Neuronal stem cell (in vitro differentiated cells): Measurements from ENCODE around the gene RFT1.

Source experiments
- DNase-seq: peaks from one replicate; pipeline ENCODE4 v3.0.0-alpha.2; 2013; ENCODE audit warnings: low spot score
- H2AFZ ChIP-seq: one replicate; pipeline ENCODE4 v1.6.1; 2013; ENCODE audit warnings: mild to moderate bottlenecking, low read length, inconsistent platforms
- H2AK5ac ChIP-seq: 2 replicates; pipeline ENCODE4 v1.6.1; 2013; ENCODE audit warnings: low read depth, mild to moderate bottlenecking, inconsistent platforms, low read length, moderate library complexity, mixed read lengths
- H2BK120ac ChIP-seq: 2 replicates; pipeline ENCODE4 v1.6.1; 2013; ENCODE audit warnings: low read depth, mild to moderate bottlenecking, inconsistent platforms, low read length, moderate library complexity, mixed read lengths
- H2BK12ac ChIP-seq: one replicate; pipeline ENCODE4 v1.6.1; 2013; ENCODE audit warnings: low read length, inconsistent platforms
- H2BK15ac ChIP-seq: 2 replicates; pipeline ENCODE4 v1.6.1; 2013; ENCODE audit warnings: mild to moderate bottlenecking, low read length, inconsistent platforms, mixed read lengths
- H2BK5ac ChIP-seq: one replicate; pipeline ENCODE4 v1.6.1; 2013; ENCODE audit warnings: inconsistent platforms, mild to moderate bottlenecking, low read length, moderate library complexity
- H3K14ac ChIP-seq: one replicate; pipeline ENCODE4 v1.6.1; 2013; ENCODE audit warnings: low read length, inconsistent platforms
- H3K18ac ChIP-seq: 2 replicates; pipeline ENCODE4 v1.6.1; 2013; ENCODE audit warnings: low read length, inconsistent platforms
- H3K23ac ChIP-seq: 2 replicates; pipeline ENCODE4 v1.6.1; 2013; ENCODE audit warnings: low read depth, mild to moderate bottlenecking, mixed read lengths, low read length, inconsistent platforms; ENCODE audit not compliant: poor library complexity
- H3K27ac ChIP-seq: replicated peaks from 3 replicates; pipeline ENCODE4 v1.5.1; 2013; ENCODE audit warnings: low read length, inconsistent platforms
- H3K27me3 ChIP-seq, 3 experiments: 2 replicates each; pipeline ENCODE4 v1.6.1; 2013; ENCODE audit warnings: low read length in 3 of 3, mild to moderate bottlenecking in 2 of 3, inconsistent platforms in 1 of 3, low read depth in 1 of 3, mixed read lengths in 1 of 3, moderate library complexity in 1 of 3; ENCODE audit not compliant: control insufficient read depth in 3 of 3, insufficient read depth in 3 of 3
- H3K36me3 ChIP-seq, 2 donors: replicated peaks in 1 of 2; 2 replicates each; pipeline ENCODE4 v1.6.1; 2013; ENCODE audit warnings: low read length in 2 of 2; ENCODE audit not compliant: control insufficient read depth in 2 of 2, insufficient read depth in 2 of 2
- H3K4ac ChIP-seq: 2 replicates; pipeline ENCODE4 v1.6.1; 2013; ENCODE audit warnings: inconsistent platforms, mild to moderate bottlenecking, low read length, moderate library complexity
- H3K4me1 ChIP-seq, 2 donors: 1 replicate in 1 of 2; 2 replicates in 1 of 2; pipeline ENCODE4 v1.6.1; 2013; ENCODE audit warnings: low read length in 2 of 2, low read depth in 1 of 2; ENCODE audit not compliant: control insufficient read depth in 2 of 2, insufficient read depth in 1 of 2
- H3K4me2 ChIP-seq: one replicate; pipeline ENCODE4 v1.6.1; 2013; ENCODE audit warnings: mild to moderate bottlenecking, low read length, inconsistent platforms; ENCODE audit not compliant: insufficient read depth, poor library complexity, severe bottlenecking
- H3K4me3 ChIP-seq, 2 donors: 2 replicates each; pipeline ENCODE4 v1.5.1; 2013; ENCODE audit warnings: low read length in 2 of 2, mild to moderate bottlenecking in 2 of 2, inconsistent platforms in 1 of 2, moderate library complexity in 1 of 2
- H3K79me1 ChIP-seq: one replicate; pipeline ENCODE4 v1.6.1; 2013; ENCODE audit warnings: low read depth, mild to moderate bottlenecking, inconsistent platforms, low read length, moderate library complexity
- H3K9ac ChIP-seq: one replicate; pipeline ENCODE4 v1.6.1; 2013; ENCODE audit warnings: mild to moderate bottlenecking, low read depth, low read length, inconsistent platforms; ENCODE audit not compliant: poor library complexity
- H3K9me3 ChIP-seq, 2 donors: replicated peaks in 1 of 2; 2 replicates each; pipeline versions ENCODE3 to v1.6.1; 2013; ENCODE audit warnings: low read length in 2 of 2, mild to moderate bottlenecking in 2 of 2, inconsistent platforms in 1 of 2, low read depth in 1 of 2, mixed read lengths in 1 of 2, moderate library complexity in 1 of 2; ENCODE audit not compliant: control insufficient read depth in 2 of 2, insufficient read depth in 1 of 2
- H4K8ac ChIP-seq: one replicate; pipeline ENCODE4 v1.6.1; 2013; ENCODE audit warnings: low read depth, mild to moderate bottlenecking, inconsistent platforms, low read length, moderate library complexity
- H4K91ac ChIP-seq: one replicate; pipeline ENCODE4 v1.6.1; 2013; ENCODE audit warnings: low read length, low read depth, mild to moderate bottlenecking, inconsistent platforms; ENCODE audit not compliant: poor library complexity
- WGBS, 2 donors: extraction: QIAGEN DNeasy Blood & Tissue Kit; methylation state at CpG; one replicate each; pipeline ENCODE4 v1.1.7; 2013; ENCODE audit warnings: missing lambda C conversion rate in 2 of 2, mixed read lengths in 1 of 2; ENCODE audit not compliant: insufficient read length in 2 of 2, insufficient replicate concordance in 1 of 2; ENCODE audit errors: extremely low coverage in 2 of 2; 5-methylcytosine and 5-hydroxymethylcytosine counted together

The RFT1 gene

DNA sequence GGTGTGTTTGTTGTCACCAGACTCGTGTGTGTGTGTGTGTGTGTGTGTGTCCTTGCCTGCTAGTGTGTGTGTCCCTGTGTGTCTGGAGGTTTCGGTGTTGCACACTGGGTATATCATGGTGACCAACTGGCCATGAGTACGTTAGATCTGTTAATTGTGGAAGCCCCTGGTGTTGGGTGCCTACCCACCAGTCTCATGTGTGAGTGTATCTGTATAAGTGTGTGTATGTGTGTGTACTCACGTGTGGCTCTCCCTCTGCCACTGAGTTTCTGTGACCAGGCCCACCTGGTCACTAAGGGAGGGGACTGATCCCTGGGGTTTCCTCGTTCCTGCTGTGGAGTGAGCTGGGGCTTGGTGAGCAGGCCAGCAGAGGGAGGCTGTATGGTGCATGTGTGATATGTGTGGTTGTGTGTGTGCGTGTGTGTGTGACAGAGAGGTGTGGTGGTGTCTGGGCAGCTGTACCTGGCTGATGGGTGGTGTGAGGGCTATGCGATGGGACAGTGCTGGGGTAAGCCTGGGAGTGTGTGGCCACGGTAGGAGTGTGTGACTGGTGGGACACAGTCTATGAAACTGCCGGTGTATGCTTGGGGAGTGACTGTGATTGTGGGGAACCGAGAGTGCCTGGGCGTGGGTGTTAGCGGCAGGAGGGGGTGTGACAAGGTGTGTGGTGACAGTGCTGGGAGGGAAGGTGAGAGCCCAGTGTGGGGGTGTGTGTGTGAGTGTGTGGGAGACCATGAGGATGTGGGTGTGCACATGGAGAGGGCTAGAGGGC, 32.6 kb upstream of the RFT1 start:
- H3K36me3 ChIP-seq: no peaks in the 10 kb centered on the region
- H3K4me3 ChIP-seq: peak overlapping the region in 1 of 2 donors; percentile 7
- H3K79me1 ChIP-seq: peaks cover 3% of the 10 kb centered on the region
- no peak overlapping the region for H4K91ac ChIP-seq
- peak overlapping the region; percentile 2 for H2AK5ac ChIP-seq
- H3K27ac ChIP-seq: no peak overlapping the region
- H2BK12ac ChIP-seq: no peak overlapping the region
- H3K4me1 ChIP-seq: peaks cover 20 to 33% of the 10 kb centered on the region in 2 donors
- no CpG with 5 or more reads among the region's 12 CpGs for WGBS, 2 donors
- no peak overlapping the region for H2AFZ ChIP-seq
- no peak overlapping the region for H3K14ac ChIP-seq
- no peak overlapping the region for H2BK15ac ChIP-seq
- peaks cover 0 to 70% (median 15%) of the 10 kb centered on the region in 3 experiments for H3K27me3 ChIP-seq
- H3K9ac ChIP-seq: no peak overlapping the region
- H3K4ac ChIP-seq: no peak overlapping the region
- peak overlapping the region; percentile 45 for H3K18ac ChIP-seq
- H2BK120ac ChIP-seq: no peak overlapping the region
- H3K9me3 ChIP-seq: no peaks in the 10 kb centered on the region
- no peak for DNase-seq
- H3K23ac ChIP-seq: no peak overlapping the region
- peak overlapping the region; percentile 55 for H4K8ac ChIP-seq
- no peak overlapping the region for H3K4me2 ChIP-seq
- no peak overlapping the region for H2BK5ac ChIP-seq

DNA sequence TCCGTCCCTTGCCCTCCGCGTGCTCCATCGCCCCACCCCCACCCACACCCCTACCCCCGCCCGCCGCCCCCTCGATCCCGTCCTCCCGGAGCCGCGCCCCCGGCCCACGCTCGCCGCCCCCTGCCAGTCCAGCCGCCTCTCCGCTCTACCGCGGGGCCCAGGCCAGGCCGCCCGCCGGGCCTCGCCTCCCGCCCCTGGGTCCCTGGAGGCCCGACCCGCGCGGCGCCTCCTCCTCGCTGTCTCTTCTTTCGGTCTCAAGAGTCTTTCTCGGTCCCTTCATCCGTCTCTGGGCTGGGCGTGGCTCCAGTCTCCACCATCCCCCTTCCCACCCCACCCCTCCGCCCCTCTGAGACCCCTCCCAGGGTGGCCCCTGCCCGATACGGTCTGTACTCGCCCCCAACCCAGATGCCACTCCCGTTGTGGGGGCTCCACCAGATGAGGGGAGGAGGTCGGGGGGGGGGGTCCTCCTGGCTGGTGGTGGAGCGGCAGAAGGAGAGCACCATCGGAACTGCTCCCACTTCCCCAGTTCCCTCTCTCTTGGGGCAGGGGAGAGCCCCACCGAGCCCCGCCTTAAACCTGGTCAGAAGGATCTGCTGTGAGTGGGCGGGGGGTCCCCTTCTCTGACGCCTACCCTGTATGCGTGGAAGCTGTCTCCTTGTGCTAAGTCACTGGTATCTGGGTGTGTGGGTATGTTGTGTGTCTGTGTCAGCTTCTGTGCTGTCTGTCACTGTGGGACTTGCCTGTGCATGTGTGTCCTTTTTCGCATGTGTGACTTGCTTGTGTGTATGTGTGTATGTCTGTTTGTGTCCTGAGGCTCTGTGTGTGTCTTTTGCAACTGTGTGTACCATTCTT, 31.8 kb upstream of the RFT1 start:
- WGBS, 2 donors: no CpG with 5 or more reads among the region's 49 CpGs
- no peak overlapping the region for H3K27ac ChIP-seq
- H3K79me1 ChIP-seq: peaks cover 3% of the 10 kb centered on the region

DNA sequence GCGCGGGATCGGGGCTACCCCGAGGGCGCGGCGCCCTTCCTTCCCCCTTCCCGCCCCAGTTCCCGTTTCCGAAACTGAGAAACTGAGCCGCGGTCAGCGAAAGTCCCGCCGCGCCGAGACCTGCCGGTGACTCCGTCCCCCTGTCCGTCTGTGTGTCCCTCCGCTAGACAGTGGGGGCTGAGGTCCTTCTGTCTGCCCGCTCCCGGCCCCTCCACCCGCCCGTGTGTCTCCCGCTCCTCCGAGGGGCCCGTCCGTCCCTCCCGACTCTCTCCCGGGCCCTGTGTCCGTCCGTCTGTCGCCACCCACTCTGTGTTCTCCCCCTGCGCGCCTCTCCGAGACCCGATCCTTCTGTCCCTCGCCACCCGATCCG, 31.2 kb upstream of the RFT1 start:
- Histone ChIP-seq H3K4me3 (peak overlapping the region; percentile 45 to 87), H3K9ac (peak overlapping the region; percentile 75), H3K4ac (no peak overlapping the region), H3K4me2 (peak overlapping the region; percentile 87), H3K18ac (peak overlapping the region; percentile 96), H4K91ac (no peak overlapping the region), H2AK5ac (peak overlapping the region; percentile 26), H3K27me3 (peaks cover 0 to 81% (median 22%) of the 10 kb centered on the region in 3 experiments), H3K23ac (peak overlapping the region; percentile 77), H3K27ac (no peak overlapping the region), H3K79me1 (peaks cover 2% of the 10 kb centered on the region), H2BK15ac (peak overlapping the region; percentile 56), H2BK12ac (no peak overlapping the region), H2BK5ac (no peak overlapping the region), H3K9me3 (no peaks in the 10 kb centered on the region), H3K4me1 (peaks cover 9 to 32% of the 10 kb centered on the region in 2 donors), H2AFZ (peak overlapping the region; percentile 95), H3K36me3 (no peaks in the 10 kb centered on the region), H4K8ac (no peak overlapping the region), H3K14ac (peak overlapping the region; percentile 64), H2BK120ac (no peak overlapping the region)
- WGBS, 2 donors: no CpG with 5 or more reads among the region's 41 CpGs
- no peak for DNase-seq

More for the DNA sequence above, 31.8 kb upstream of the RFT1 start:
- Histone ChIP-seq H3K4me1 (peaks cover 14 to 28% of the 10 kb centered on the region in 2 donors), H3K4me2 (peak overlapping the region; percentile 87), H2AFZ (peak overlapping the region; percentile 95), H2BK15ac (no peak overlapping the region), H3K23ac (peak overlapping the region; percentile 77), H4K8ac (no peak overlapping the region), H3K27me3 (peaks cover 0 to 78% (median 18%) of the 10 kb centered on the region in 3 experiments), H3K4me3 (peak overlapping the region; percentile 45 to 87), H3K9ac (peak overlapping the region; percentile 75), H2BK5ac (no peak overlapping the region), H2AK5ac (no peak overlapping the region), H2BK120ac (no peak overlapping the region), H3K4ac (no peak overlapping the region), H3K36me3 (no peaks in the 10 kb centered on the region), H3K9me3 (no peaks in the 10 kb centered on the region), H2BK12ac (no peak overlapping the region), H4K91ac (no peak overlapping the region), H3K18ac (peak overlapping the region; percentile 71), H3K14ac (peak overlapping the region; percentile 64)
- no peak for DNase-seq
